HG03571 (cell line): ENCODE data around the gene SESN3.
"Not testable (repeated sequence)": the region's sequence is repeated elsewhere in the genome, so short reads cannot be mapped to it uniquely, and the experiment has no call there.

ENCODE experiments used
- ATAC-seq: cut with Tn5 transposase; IDR thresholded peaks from one replicate; pipeline ENCODE4 v1.9.1; 2021; ENCODE audit not compliant: unreplicated experiment

SESN3 gene, protein sequence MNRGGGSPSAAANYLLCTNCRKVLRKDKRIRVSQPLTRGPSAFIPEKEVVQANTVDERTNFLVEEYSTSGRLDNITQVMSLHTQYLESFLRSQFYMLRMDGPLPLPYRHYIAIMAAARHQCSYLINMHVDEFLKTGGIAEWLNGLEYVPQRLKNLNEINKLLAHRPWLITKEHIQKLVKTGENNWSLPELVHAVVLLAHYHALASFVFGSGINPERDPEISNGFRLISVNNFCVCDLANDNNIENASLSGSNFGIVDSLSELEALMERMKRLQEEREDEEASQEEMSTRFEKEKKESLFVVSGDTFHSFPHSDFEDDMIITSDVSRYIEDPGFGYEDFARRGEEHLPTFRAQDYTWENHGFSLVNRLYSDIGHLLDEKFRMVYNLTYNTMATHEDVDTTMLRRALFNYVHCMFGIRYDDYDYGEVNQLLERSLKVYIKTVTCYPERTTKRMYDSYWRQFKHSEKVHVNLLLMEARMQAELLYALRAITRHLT

DNA sequence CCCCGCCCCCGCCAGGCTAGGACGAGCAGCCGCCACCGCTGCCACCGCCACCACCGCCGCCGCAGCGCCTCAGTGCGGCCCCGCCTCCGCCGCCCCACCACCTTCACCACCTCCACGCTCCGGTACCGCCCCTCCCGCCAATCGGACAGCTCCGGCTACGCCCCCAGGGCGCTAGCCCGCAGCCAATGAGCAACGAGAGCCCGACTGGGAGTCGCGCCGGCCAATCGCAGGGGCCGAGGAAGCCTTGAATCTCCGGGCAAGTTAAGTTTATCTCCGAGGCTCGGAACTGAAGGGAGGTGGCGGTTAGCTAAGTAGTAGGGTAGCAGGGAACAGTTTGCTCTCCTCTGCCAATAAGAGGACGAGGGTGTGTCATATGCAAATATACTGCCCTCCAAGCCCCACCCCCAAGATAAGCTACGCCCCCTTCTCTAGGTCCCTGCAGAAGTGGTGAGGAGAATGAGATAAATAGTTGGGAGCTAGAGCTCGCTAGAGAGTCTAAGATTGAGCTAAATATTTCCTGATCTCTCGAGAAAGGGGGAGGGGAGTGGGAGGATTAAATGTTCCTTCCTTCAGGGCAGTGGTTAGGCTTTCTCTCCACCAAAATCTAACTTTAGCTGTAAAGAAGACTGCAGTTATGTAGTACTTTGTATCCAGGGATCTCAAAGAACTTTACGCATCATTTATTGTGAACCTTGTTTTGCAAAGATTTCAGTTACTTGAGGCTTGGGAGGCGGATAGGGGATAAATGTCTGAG lies at the start of gene SESN3:
Gene SESN3, minus strand, starts transcription at position 76 of the 754 bp plus-strand sequence. CDS start 342 bp downstream, outside the sequence.
- ATAC-seq = peak; percentile 95

DNA sequence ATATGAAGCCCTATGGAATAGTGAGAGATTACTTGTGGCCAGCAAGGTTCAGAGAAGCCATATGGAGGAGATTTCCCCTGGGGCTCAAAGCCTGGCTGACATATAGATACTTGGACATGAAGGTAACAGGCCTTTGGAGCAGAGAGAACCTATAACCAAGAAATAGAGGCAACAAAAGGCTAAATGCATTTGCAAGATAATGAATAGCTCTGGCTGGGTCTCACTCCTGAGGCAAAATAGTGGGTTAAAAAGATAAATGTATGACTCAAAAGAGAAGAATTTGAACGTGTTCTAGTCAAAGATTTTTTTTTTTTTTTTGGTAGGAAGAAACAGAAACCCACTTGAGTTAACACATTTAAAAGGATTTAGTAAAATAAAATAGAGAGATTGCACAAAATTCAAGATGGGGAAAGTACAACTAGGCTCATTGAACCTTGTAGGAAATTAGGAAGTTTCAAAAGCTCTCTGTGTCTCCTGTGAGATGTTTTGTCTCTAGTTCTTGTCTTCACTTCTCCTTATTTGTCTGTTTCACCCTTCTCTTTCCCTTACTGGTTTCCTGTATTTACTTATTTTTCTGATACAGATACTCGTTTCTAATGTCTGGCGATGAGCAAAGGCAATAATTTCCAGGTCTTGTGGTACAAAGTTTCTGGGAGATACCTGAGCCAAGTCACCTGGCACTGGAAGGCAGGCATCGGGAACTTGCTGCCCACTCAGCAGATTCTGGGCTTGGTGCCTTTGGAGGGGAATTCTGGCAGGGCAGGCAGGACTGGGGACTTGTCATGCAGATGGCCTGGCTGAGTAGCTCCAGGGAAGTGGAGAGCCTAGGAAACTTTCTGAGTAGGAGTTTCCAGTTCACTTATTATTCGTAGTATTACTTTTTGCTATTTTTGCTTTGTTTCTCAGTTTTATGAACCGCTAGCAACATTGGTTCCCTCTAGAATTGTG lies 49.2 kb upstream of the SESN3 start:
- ATAC-seq = no peak

GRCh38 chr11:95277868-95278267 lies 46.9 kb upstream of the SESN3 start:
- no peak for ATAC-seq

DNA sequence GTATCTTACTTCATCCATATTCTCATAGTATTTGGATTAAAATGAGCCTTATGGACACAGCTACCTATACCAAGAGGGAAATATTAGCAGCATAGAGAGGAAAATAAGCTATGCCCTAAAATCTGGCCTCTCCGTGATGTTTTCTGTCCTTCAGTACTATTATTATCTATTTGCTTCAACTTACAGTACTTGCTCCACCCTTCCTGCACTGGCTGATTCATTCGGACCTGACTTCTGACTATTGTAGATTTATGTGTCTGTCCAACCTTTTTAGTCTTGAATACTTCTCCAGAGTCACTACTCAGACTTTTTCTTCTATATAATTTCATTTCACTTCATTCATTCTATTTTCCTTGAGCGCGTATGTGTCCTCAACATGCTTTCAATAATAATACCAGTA lies 45.1 kb upstream of the SESN3 start:
- ATAC-seq = no peak

- not testable (repeated sequence) for ATAC-seq
Measured at GRCh38 chr11:95273618-95274017, 42.6 kb upstream of the SESN3 start.

DNA sequence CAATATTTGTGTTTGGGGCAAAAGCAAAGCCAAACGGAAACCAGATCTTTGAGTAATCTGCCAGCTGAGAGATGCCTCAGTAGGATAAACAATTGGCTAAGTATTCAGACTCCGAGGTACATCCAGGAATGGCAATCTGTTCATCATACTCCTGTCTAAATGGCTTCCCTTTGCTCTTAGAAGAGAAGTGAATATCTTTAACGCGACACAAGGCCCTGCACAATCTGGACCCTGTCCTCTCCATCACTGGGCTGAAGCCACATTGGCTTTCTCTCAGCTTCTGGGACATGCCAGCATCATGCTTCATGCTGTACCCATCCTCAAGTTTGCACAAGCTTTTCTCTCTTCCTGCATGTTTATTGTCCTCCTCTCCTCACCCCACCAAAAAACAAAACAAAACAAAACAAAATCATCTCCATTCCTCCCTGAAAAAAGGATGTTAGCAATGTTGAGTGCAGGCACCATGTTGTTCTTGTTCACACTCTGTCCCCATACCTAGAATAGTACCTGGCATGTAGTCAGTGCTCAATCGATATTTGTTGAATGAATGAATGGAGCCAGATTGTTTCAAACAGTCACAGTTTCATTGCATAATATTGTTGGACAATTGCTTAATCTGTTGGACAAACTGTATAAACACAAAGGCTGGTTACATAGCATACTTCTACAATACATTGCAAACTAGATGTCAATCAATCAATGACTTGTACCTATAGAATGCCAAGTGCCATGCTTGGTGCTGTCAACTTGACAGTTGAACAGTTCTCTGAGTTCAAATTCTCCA lies 38.2 kb upstream of the SESN3 start:
- no peak for ATAC-seq

DNA sequence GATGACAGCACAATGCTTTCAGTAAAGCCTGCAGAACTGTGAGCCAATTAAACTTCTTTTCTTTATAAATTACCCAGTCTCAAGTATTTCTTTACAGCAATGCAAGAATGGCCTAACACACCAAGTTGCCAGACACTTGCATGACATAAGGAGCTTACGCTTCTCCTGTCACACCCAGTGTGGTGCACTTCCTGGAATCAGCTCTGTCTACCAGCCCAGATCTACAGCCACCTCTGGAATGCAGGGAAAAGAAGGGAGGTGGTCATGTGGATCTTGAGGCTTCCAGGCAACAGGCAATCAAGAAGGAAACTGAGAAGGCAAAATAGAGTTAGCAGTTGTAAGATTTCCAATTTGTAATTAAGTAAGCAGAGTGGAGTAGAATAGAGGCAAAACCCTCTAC lies 37.4 kb upstream of the SESN3 start:
- no peak for ATAC-seq

- no peak for ATAC-seq
Measured at GRCh38 chr11:95267601-95268213, 36.7 kb upstream of the SESN3 start.

DNA sequence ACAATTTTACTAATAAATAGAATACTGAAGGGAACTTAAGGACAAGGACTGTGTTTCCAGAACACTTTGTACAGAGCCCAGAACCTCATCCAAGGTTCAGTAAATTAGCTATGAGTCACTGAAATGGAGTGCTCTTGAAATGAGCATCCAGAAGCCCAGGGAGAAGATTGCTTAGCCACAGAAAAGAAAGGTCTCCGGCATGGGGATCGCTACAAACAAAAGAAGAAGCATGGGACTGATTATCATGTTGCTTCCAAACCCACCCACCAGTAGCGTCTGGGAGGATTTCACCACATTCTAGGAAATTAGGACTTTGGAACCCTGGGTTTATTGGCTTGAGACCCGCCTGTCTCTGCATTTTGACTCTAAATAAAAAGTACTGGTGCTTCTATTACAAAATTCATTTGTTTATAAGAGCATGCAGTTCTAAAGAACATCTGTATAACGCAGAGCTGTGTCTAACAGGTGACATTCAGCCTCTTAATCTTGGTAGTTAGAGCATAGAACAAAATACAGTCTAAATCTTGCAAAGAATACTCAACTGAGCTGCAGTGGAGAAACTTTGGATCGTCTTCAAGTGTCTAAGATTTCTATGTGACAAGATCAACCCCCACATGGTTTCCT lies 35.9 kb upstream of the SESN3 start:
- no peak for ATAC-seq

DNA sequence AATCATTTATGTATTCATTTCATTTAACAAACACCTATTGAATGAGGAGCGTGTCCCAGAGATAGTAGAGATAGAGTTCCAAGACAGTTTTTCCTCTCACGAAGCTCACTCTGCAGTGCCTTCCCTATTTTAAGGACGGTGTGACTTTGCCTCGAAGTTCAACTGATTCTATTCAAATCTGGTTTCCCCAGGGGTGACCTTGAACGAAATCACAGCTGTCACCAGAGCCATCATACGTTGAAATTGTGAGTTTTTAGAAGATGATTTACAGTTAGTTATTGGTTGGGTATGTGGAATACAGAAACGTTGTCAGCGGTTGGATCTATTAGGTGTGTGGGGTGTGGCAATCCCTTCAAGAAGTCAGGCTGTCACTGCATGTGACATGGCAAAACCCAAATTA lies 33.9 kb upstream of the SESN3 start:
- no peak for ATAC-seq

- ATAC-seq = no peak
Measured at GRCh38 chr11:95262994-95263765, 32.2 kb upstream of the SESN3 start.

DNA sequence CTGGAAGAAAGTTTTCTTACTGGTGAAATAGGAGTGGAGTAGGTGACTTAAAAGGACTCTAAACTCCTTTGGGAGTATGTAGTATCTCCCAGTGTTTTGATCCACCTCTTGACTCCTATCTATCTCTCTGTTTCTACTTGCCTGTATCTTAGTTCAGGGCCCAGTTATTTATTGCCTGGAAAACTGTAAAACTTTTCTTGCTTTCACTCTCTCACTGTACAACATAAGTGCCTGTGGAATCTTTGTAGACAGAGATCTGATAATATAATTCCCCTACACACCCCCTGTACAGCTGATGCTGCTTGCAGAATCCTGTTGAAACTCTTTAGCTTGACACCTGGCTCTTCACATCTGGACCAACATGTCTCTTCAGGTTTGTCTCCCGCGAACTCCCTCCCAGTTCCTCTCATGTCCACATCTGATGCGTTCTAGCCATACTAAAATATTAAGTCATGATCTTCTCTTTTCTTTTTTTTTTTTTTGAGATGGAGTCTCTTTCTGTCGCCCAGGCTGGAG lies 26.5 kb upstream of the SESN3 start:
- no peak for ATAC-seq

DNA sequence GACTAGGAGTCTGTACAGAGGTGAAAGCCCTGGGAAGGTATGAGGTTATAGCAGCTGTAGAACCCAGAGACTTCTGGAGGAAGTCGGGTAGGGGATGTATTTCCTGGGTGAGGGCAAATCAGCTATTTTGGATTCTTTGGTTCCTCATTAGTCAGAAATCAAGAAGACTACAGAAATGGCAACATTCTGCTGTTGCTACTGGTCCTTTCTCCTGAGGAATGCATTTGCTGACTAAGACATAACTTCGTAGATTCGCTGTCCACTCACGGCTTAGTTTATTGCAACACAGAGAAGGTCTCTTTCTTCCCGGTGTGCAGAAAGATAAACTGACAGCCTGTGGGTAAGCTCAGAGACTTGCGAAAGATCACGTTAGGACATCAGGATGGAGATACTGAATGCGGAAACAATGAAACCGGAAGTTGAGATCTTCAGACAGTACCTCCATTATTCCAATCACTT lies 25.3 kb upstream of the SESN3 start:
- ATAC-seq = no peak

GRCh38 chr11:95255251-95256145 lies 24.5 kb upstream of the SESN3 start:
- no peak for ATAC-seq

DNA sequence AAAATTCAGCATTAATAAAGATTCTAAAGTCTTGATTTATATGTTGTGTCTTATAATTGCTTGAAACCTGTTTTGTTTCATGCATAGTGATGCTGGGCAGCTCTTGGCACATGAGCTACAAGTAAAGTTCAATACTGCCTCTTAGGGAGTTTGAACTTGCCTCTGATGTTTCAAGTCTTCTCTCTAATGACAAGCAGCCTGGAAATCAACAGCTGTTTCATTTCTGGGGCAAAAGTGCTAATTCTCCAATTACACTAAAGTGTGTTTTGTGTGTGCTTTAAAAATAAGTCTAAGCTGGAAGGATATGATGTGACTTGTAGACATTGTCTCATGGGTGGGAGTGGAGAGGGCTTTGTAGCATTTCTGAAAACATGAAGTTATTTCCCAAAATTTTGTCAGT lies 23.7 kb upstream of the SESN3 start:
- peak; percentile 7 for ATAC-seq

DNA sequence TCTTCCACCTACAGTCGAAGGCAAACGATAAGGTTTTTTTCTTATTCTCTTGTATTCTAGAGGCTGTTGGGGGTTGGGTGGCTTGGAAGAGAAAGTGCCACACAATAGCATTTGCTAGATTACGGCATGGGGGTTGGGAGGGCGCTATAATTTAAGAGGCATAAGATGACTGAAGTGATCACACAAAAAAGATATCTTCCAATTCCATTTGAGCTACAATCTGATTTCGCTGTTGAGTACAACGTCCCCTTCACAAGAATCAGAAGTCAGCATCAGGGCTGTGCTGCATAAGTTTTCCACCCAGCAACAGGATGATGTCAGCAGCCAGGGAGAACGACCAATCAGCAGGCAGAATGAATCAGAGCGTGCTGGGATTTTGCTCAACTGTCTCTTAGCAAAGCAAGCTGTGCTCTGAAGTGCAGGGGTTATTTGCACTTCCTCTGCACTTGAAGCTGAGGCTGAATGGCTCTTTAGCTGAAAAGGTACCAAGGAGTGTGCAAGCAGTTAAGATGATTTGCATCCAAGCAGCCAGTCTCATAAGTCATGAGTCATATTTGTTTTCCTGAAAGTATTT lies 23.2 kb upstream of the SESN3 start:
- ATAC-seq = peak; percentile 99

DNA sequence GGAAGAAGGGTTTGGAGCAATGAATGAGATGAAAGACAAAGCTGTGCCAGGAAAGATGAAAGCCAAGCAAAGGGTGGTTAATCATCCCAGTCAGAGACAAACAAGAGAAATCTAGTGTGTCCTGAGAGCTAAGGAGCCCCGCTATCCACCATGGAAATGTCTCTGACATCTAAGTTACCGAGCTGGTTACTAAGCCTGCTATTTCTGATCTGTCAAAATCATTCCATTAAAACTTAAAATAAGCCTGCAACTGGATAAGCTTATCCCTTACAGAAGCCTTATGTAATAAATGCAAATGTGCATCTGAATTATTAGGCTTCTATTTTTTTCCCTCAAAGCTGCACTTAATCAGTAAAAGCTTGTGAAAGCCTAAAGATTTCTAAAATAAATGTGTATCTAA lies 22.1 kb upstream of the SESN3 start:
- ATAC-seq = no peak
